Osteocyte (in vitro differentiated cells): ENCODE results near the gene CCR2. TPM values are rescaled to one million over a fixed set of nuclear protein-coding genes. Genes with fewer than 3 reads are reported as not detected.
A peak's percentile ranks its signal among the peaks of the same experiment; 100 is the strongest.
"Not testable (repeated sequence)": the region's sequence is repeated elsewhere in the genome, so short reads cannot be mapped to it uniquely, and the experiment has no call there.

Experiments
- DNase-seq: peaks from one replicate; pipeline ENCODE4 v3.0.0; 2021; ENCODE audit warnings: mixed read lengths; ENCODE audit not compliant: unreplicated experiment; ENCODE audit errors: extremely low spot score
- H3K27ac Mint-ChIP-seq: one replicate; pipeline ENCODE4 v1.8.0; 2021; ENCODE audit warnings: mild to moderate bottlenecking, mixed read lengths; ENCODE audit not compliant: unreplicated experiment
- H3K27me3 Mint-ChIP-seq: one replicate; pipeline ENCODE4 v1.8.0; 2021; ENCODE audit warnings: mixed read lengths; ENCODE audit not compliant: unreplicated experiment
- H3K36me3 Mint-ChIP-seq: one replicate; pipeline ENCODE4 v1.8.0; 2021; ENCODE audit warnings: mixed read lengths; ENCODE audit not compliant: unreplicated experiment
- H3K4me1 Mint-ChIP-seq: one replicate; pipeline ENCODE4 v1.8.0; 2021; ENCODE audit warnings: mixed read lengths; ENCODE audit not compliant: unreplicated experiment
- H3K4me3 Mint-ChIP-seq: one replicate; pipeline ENCODE4 v1.8.0; 2021; ENCODE audit warnings: mild to moderate bottlenecking, moderate library complexity, mixed read lengths; ENCODE audit not compliant: unreplicated experiment
- H3K9me3 Mint-ChIP-seq: one replicate; pipeline ENCODE4 v1.8.0; 2021; ENCODE audit warnings: mixed read lengths; ENCODE audit not compliant: unreplicated experiment
- CTCF ChIP-seq: fragments of 200-600 bp; sonication (generic); IDR thresholded peaks from 2 replicates; pipeline ENCODE4 v1.5.0; 2021; ENCODE audit warnings: antibody characterized with exemption, mild to moderate bottlenecking, moderate library complexity
- total RNA-seq: library from RNA; stranded (reverse); gene quantifications from 2 replicates; pipeline ENCODE4 v1.2.1, GENCODE V29; 2021

The CCR2 gene
- total RNA-seq, 1 donor from 2014 or later, result not detected

GRCh38 chr3:46401579-46401978 is 47.7 kb downstream of the CCR2 start:
- peaks cover 20% of the 10 kb centered on the region for H3K4me1 Mint-ChIP-seq
- TF ChIP-seq CTCF, result no peak
- H3K4me3 Mint-ChIP-seq, result no peak overlapping the region

GRCh38 chr3:46402902-46403301 is 49.0 kb downstream of the CCR2 start:
- not testable (repeated sequence) for DNase-seq, H3K4me3 Mint-ChIP-seq, H3K27me3 Mint-ChIP-seq, H3K27ac Mint-ChIP-seq, H3K9me3 Mint-ChIP-seq, H3K36me3 Mint-ChIP-seq
- H3K4me1 Mint-ChIP-seq, result peaks cover 33% of the 10 kb centered on the region

More at GRCh38 chr3:46401579-46401978, 47.7 kb downstream of the CCR2 start:
- Mint-ChIP-seq H3K36me3 (no peaks in the 10 kb centered on the region), H3K27me3 (peaks cover 2% of the 10 kb centered on the region), H3K9me3 (peaks cover 8% of the 10 kb centered on the region), H3K27ac (no peak overlapping the region)
- no peak for DNase-seq

- Mint-ChIP-seq H3K9me3 (peaks cover 4% of the 10 kb centered on the region), H3K4me1 (peaks cover 34% of the 10 kb centered on the region), H3K36me3 (no peaks in the 10 kb centered on the region), H3K27me3 (no peaks in the 10 kb centered on the region), H3K4me3 (no peak overlapping the region), H3K27ac (no peak overlapping the region)
- no peak for DNase-seq
- no peak for TF ChIP-seq CTCF
These were observed 51.5 kb downstream of the CCR2 start for GRCh38 chr3:46405301-46406019.

- peak overlapping the region; percentile 75 for H3K27ac Mint-ChIP-seq
- H3K36me3 Mint-ChIP-seq, result no peaks in the 10 kb centered on the region
- peaks cover 34% of the 10 kb centered on the region for H3K4me1 Mint-ChIP-seq
- H3K9me3 Mint-ChIP-seq, result peaks cover 4% of the 10 kb centered on the region
- DNase-seq, result no peak
- H3K27me3 Mint-ChIP-seq, result no peaks in the 10 kb centered on the region
- TF ChIP-seq CTCF, result no peak
- no peak overlapping the region for H3K4me3 Mint-ChIP-seq
These were observed 52.5 kb downstream of the CCR2 start for GRCh38 chr3:46406443-46406787.

GRCh38 chr3:46406788-46407611 is 53.1 kb downstream of the CCR2 start, which contains the start of the genes CCR5AS and CCRL2:
Gene CCR5AS (minus strand): TSS chr3:46407066.
Gene CCRL2 (plus strand): TSS chr3:46407259. CDS start chr3:46408080, 821 bp downstream.
- no peak for DNase-seq
- H3K27ac Mint-ChIP-seq, result peak within 1 kb of the TSS; percentile 75
- H3K36me3 Mint-ChIP-seq, result no peaks in the 10 kb centered on the region
- H3K27me3 Mint-ChIP-seq, result no peaks in the 10 kb centered on the region
- peak within 1 kb of the TSS; percentile 56 for H3K4me3 Mint-ChIP-seq
- H3K4me1 Mint-ChIP-seq, result peaks cover 34% of the 10 kb centered on the region
- H3K9me3 Mint-ChIP-seq, result peaks cover 4% of the 10 kb centered on the region
- no peak for TF ChIP-seq CTCF
